AG04450 (cell line): ENCODE data around the gene ARID1A. TPM values are rescaled to one million over a fixed set of nuclear protein-coding genes. Genes with fewer than 3 reads are reported as not detected.
A peak's percentile ranks its signal among the peaks of the same experiment; 100 is the strongest.

Source experiments
- CTCF ChIA-PET: fragments of 300-600, 350-600 bp; formaldehyde crosslinking; extraction: SDS; loops from one replicate; lab custom pipeline; 2022; ENCODE audit warnings: antibody characterized with exemption, inconsistent platforms; lab: Charles Lee
- POLR2A ChIA-PET: fragments of 350-600 bp; formaldehyde crosslinking; extraction: SDS; loops from one replicate; lab custom pipeline; 2021; ENCODE audit warnings: antibody characterized with exemption, inconsistent platforms; lab: Yijun Ruan, JAX
- DNase-seq: peaks from one replicate; pipeline ENCODE4 v3.0.0-alpha.2; 2011; ENCODE audit warnings: low read depth, low spot score
- H3K27ac ChIP-seq: one replicate; pipeline ENCODE4 v1.5.1; 2012; ENCODE audit warnings: low read depth, low read length, control low read depth
- H3K27me3 ChIP-seq: one replicate; pipeline ENCODE4 v1.6.0; 2012; ENCODE audit warnings: low read length; ENCODE audit not compliant: control insufficient read depth, insufficient read depth
- H3K4me3 ChIP-seq: 2 replicates; pipeline ENCODE4 v1.5.1; 2011; ENCODE audit warnings: mild to moderate bottlenecking, low read depth, low read length, control low read depth
- H3K9me3 ChIP-seq: 2 replicates; pipeline ENCODE4 v1.5.1; 2012; ENCODE audit warnings: low read length; ENCODE audit not compliant: control insufficient read depth, insufficient read depth
- CTCF ChIP-seq: IDR thresholded peaks from 2 replicates; pipeline ENCODE4 v1.5.1; 2011; ENCODE audit warnings: low read depth, low read length, control low read depth, inconsistent platforms
- polyA plus RNA-seq: library from polyadenylated mRNA; depleted of rRNA; stranded (reverse); fragments of >200 nt; gene quantifications from 2 replicates; pipeline ENCODE4 v1.2.3, GENCODE V29; 2011

The ARID1A gene
- polyA plus RNA-seq, 1 experiment = 16.4 TPM

GRCh38 chr1:26700711-26701110 is 4.9 kb downstream of the ARID1A start:
- ChIA-PET POLR2A (interaction anchor here (0.9 to 2.4 kb wide), 3 partner anchors 9 to 72 kb away, joined by 3 to 5 read pairs (median 3); no protein-coding TSS in a partner anchor), CTCF (interaction anchor here (1.2 to 2.6 kb wide), 3 partner anchors 88 to 99 kb away, joined by 4 to 9 read pairs (median 4); no protein-coding TSS in a partner anchor)
- no peak for TF ChIP-seq CTCF
- DNase-seq = no peak
- peak overlapping the region; percentile 29; the same call in 1 of the 2 replicates for H3K4me3 ChIP-seq
- no peaks in the 10 kb centered on the region for H3K27me3 ChIP-seq
- no peak overlapping the region for H3K27ac ChIP-seq
- H3K9me3 ChIP-seq = no peaks in the 10 kb centered on the region; the same call in 1 of the 2 replicates

GRCh38 chr1:26701266-26701994 is 5.6 kb downstream of the ARID1A start:
- ChIA-PET CTCF (interaction anchor here (0.6 to 2.6 kb wide), 4 partner anchors 87 to 99 kb away, joined by 3 to 9 read pairs (median 4); no protein-coding TSS in a partner anchor), POLR2A (interaction anchor here (0.9 to 2.4 kb wide), 3 partner anchors 9 to 71 kb away, joined by 3 to 5 read pairs (median 3); no protein-coding TSS in a partner anchor)
- TF ChIP-seq CTCF = no peak
- Histone ChIP-seq H3K27me3 (no peaks in the 10 kb centered on the region), H3K4me3 (peak overlapping the region; percentile 8; the same call in 1 of the 2 replicates), H3K9me3 (no peaks in the 10 kb centered on the region; the same call in 1 of the 2 replicates), H3K27ac (no peak overlapping the region)
- no peak for DNase-seq

- Histone ChIP-seq H3K27ac (no peak overlapping the region), H3K27me3 (no peaks in the 10 kb centered on the region), H3K9me3 (no peaks in the 10 kb centered on the region; the same call in 1 of the 2 replicates), H3K4me3 (peak overlapping the region; percentile 8; the same call in 1 of the 2 replicates)
- ChIA-PET CTCF (interaction anchor here (0.6 to 2.6 kb wide), 3 partner anchors 88 to 100 kb away, joined by 3 to 9 read pairs (median 4); no protein-coding TSS in a partner anchor), POLR2A (interaction anchor here (1.1 to 2.4 kb wide), 2 partner anchors 10 to 28 kb away, joined by 3 to 5 read pairs; no protein-coding TSS in a partner anchor)
- TF ChIP-seq CTCF = no peak
- DNase-seq = no peak
Measured at GRCh38 chr1:26701995-26702679, 6.3 kb downstream of the ARID1A start.

GRCh38 chr1:26702680-26703038 is 6.8 kb downstream of the ARID1A start:
- Histone ChIP-seq H3K9me3 (no peaks in the 10 kb centered on the region), H3K4me3 (no peak overlapping the region), H3K27ac (no peak overlapping the region), H3K27me3 (no peaks in the 10 kb centered on the region)
- CTCF ChIA-PET = interaction anchor here (1.6 to 2.6 kb wide), 2 partner anchors 86 to 101 kb away, joined by 9 to 10 read pairs; partner anchors contain the start of gene PIGV
- DNase-seq = no peak
- TF ChIP-seq CTCF = no peak
- POLR2A ChIA-PET = interaction anchor here (1.7 to 2.4 kb wide), 2 partner anchors 10 to 28 kb away, joined by 5 to 8 read pairs; no protein-coding TSS in a partner anchor
